Measurements from ENCODE around the gene ANKRD34A. TPM values are rescaled to one million over a fixed set of nuclear protein-coding genes. Genes with fewer than 3 reads are reported as not detected.
A peak's percentile ranks its signal among the peaks of the same experiment; 100 is the strongest.

ANKRD34A gene
- total RNA-seq, 1 experiment from 2014 or later: 0.77 TPM

- DNase-seq: peak in 1 of 2 experiments; percentile 65
- no peaks in the 10 kb centered on the region for H3K4me1 ChIP-seq
- intact Hi-C loops (cut with micrococcal nuclease; ENCODE audit: unreplicated experiment): loop anchor here (1.0 to 5.0 kb wide), 4 partner anchors 36 to 168 kb away; partner anchors contain the start of genes ANKRD34A, NUDT17 and POLR3GL
- no TSS peak for BruUV-seq (replicated peaks)
- H3K36me3 ChIP-seq (ENCODE audit: control insufficient read depth, insufficient read depth, low read length): no peaks in the 10 kb centered on the region
- CTCF ChIA-PET: interaction anchor here (0.6 to 1.4 kb wide), 5 partner anchors 11 to 121 kb away, joined by 3 to 9 read pairs (median 4); no protein-coding TSS in a partner anchor
- Mint-ChIP-seq H3K4me3 (ENCODE audit: unreplicated experiment) (no peak overlapping the region), H3K27me3 (ENCODE audit: insufficient read depth, unreplicated experiment) (peaks cover 7% of the 10 kb centered on the region), H3K36me3 (ENCODE audit: insufficient read depth, unreplicated experiment) (no peaks in the 10 kb centered on the region), H3K27ac (ENCODE audit: unreplicated experiment) (no peak overlapping the region), H3K9me3 (ENCODE audit: unreplicated experiment) (no peaks in the 10 kb centered on the region), H3K4me1 (ENCODE audit: low read depth, unreplicated experiment) (peaks cover 8% of the 10 kb centered on the region)
- no peaks in the 10 kb centered on the region for H3K27me3 ChIP-seq (replicated peaks; ENCODE audit: control insufficient read depth, insufficient read depth, low read length)
- no peaks in the 10 kb centered on the region for H3K9me3 ChIP-seq
- H3K4me3 ChIP-seq (ENCODE audit: low read depth, low read length): no peak overlapping the region
- TF ChIP-seq, protein P1, sequence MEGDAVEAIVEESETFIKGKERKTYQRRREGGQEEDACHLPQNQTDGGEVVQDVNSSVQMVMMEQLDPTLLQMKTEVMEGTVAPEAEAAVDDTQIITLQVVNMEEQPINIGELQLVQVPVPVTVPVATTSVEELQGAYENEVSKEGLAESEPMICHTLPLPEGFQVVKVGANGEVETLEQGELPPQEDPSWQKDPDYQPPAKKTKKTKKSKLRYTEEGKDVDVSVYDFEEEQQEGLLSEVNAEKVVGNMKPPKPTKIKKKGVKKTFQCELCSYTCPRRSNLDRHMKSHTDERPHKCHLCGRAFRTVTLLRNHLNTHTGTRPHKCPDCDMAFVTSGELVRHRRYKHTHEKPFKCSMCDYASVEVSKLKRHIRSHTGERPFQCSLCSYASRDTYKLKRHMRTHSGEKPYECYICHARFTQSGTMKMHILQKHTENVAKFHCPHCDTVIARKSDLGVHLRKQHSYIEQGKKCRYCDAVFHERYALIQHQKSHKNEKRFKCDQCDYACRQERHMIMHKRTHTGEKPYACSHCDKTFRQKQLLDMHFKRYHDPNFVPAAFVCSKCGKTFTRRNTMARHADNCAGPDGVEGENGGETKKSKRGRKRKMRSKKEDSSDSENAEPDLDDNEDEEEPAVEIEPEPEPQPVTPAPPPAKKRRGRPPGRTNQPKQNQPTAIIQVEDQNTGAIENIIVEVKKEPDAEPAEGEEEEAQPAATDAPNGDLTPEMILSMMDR (IDR thresholded peaks at IDR 0.05; ENCODE audit: insufficient read depth in 1 of 2, low read depth in 1 of 2, low read length in 1 of 2, severe bottlenecking in 1 of 2, unreplicated experiment in 1 of 2): peak; percentile 50 to 81
- POLR2A ChIA-PET: no interaction called here
These were observed 48.6 kb upstream of the ANKRD34A start for GRCh38 chr1:146012703-146013558.

- BruUV-seq (replicated peaks): no TSS peak
- POLR2A ChIA-PET: no interaction called here
- TF ChIP-seq, protein P1 (IDR thresholded peaks at IDR 0.05; ENCODE audit: insufficient read depth in 1 of 2, low read depth in 1 of 2, low read length in 1 of 2, severe bottlenecking in 1 of 2, unreplicated experiment in 1 of 2): no peak
- Mint-ChIP-seq H3K4me1 (ENCODE audit: low read depth, unreplicated experiment) (peaks cover 12% of the 10 kb centered on the region), H3K27ac (ENCODE audit: unreplicated experiment) (no peak overlapping the region), H3K9me3 (ENCODE audit: unreplicated experiment) (no peaks in the 10 kb centered on the region), H3K27me3 (ENCODE audit: insufficient read depth, unreplicated experiment) (no peaks in the 10 kb centered on the region), H3K36me3 (ENCODE audit: insufficient read depth, unreplicated experiment) (no peaks in the 10 kb centered on the region), H3K4me3 (ENCODE audit: unreplicated experiment) (no peak overlapping the region)
- Histone ChIP-seq H3K27me3 (replicated peaks; ENCODE audit: control insufficient read depth, insufficient read depth, low read length) (no peaks in the 10 kb centered on the region), H3K9me3 (no peaks in the 10 kb centered on the region), H3K36me3 (ENCODE audit: control insufficient read depth, insufficient read depth, low read length) (no peaks in the 10 kb centered on the region), H3K4me1 (0 out of 2 replicates have a peak, but pooled peaks cover 3% of the 10 kb centered on the region), H3K4me3 (ENCODE audit: low read depth, low read length) (no peak overlapping the region)
- no peak for DNase-seq
- CTCF ChIA-PET: interaction anchor here (1.4 kb wide), 1 partner anchor 119 kb away, joined by 4 read pairs; no protein-coding TSS in a partner anchor
- intact Hi-C loops (cut with micrococcal nuclease; ENCODE audit: unreplicated experiment): loop anchor here (5.0 kb wide), 1 partner anchor 48 kb away; the partner anchor contains the start of genes ANKRD34A and POLR3GL
These were observed 45.9 kb upstream of the ANKRD34A start for GRCh38 chr1:146010126-146010738.

DNA sequence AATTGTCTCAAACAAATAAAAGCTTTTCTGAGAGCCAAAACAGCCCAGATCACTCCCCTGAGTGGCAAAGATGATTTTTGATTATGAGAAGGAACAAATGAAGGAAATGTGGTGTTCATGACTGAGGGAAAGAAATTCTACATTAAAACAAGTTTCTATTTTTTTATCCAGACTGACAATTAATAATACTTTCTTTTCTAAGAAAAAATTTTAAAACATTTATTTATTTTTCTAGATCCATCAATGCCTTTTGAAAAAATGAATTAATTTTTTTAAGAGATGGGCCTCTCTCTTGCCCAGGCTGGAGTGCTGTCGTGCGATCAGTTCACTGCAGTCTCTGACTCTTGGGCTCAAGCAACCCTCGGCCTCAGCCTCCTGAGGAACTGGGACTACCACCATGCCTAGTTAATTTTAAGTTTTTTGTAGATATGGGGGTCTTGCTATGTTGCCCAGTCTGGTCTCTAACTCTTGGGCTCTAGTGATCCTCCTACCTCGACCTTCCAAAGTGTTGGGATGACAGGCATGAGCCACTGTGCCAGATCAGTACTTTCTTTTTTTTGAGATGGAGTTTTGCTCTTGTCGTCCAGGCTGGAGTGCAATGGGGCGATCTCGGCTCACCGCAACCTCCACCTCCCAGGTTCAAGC lies 43.2 kb upstream of the ANKRD34A start:
- H3K27me3 Mint-ChIP-seq (ENCODE audit: insufficient read depth, unreplicated experiment): no peaks in the 10 kb centered on the region
- DNase-seq: no peak
- H3K36me3 Mint-ChIP-seq (ENCODE audit: insufficient read depth, unreplicated experiment): no peaks in the 10 kb centered on the region
- intact Hi-C loops (cut with micrococcal nuclease; ENCODE audit: unreplicated experiment): loop anchor here (1.0 kb wide), 4 partner anchors 11 to 115 kb away; partner anchors contain the start of gene TXNIP
- Histone ChIP-seq H3K36me3 (ENCODE audit: control insufficient read depth, insufficient read depth, low read length) (no peaks in the 10 kb centered on the region), H3K9me3 (no peaks in the 10 kb centered on the region), H3K27me3 (replicated peaks; ENCODE audit: control insufficient read depth, insufficient read depth, low read length) (no peaks in the 10 kb centered on the region), H3K4me3 (ENCODE audit: low read depth, low read length) (no peak overlapping the region), H3K4me1 (0 out of 2 replicates have a peak, but pooled peaks cover 3% of the 10 kb centered on the region)
- H3K4me3 Mint-ChIP-seq (ENCODE audit: unreplicated experiment): no peak overlapping the region
- TF ChIP-seq, protein P1 (IDR thresholded peaks at IDR 0.05; ENCODE audit: insufficient read depth in 1 of 2, low read depth in 1 of 2, low read length in 1 of 2, severe bottlenecking in 1 of 2, unreplicated experiment in 1 of 2): no peak
- no peaks in the 10 kb centered on the region for H3K9me3 Mint-ChIP-seq (ENCODE audit: unreplicated experiment)
- H3K4me1 Mint-ChIP-seq (ENCODE audit: low read depth, unreplicated experiment): peaks cover 4% of the 10 kb centered on the region
- no peak overlapping the region for H3K27ac Mint-ChIP-seq (ENCODE audit: unreplicated experiment)
- POLR2A ChIA-PET: no interaction called here
- CTCF ChIA-PET: interaction anchor here (1.0 to 2.1 kb wide), 8 partner anchors 16 to 162 kb away, joined by 3 to 22 read pairs (median 4); partner anchors contain the start of gene NUDT17
- BruUV-seq (replicated peaks): no TSS peak

All from Caco-2 (cell line).